Purkinje cell (primary cell): ENCODE measurements around the gene SFXN1. TPM values are rescaled to one million over a fixed set of nuclear protein-coding genes. Genes with fewer than 3 reads are reported as not detected.

Experiments
- polyA plus RNA-seq: library from polyadenylated mRNA; unstranded; fragments of >200 nt; fragmentation: Nextera tagmentation; gene quantifications from 2 replicates; pipeline ENCODE4 v1.2.1, GENCODE V29; 2014

SFXN1 gene, protein sequence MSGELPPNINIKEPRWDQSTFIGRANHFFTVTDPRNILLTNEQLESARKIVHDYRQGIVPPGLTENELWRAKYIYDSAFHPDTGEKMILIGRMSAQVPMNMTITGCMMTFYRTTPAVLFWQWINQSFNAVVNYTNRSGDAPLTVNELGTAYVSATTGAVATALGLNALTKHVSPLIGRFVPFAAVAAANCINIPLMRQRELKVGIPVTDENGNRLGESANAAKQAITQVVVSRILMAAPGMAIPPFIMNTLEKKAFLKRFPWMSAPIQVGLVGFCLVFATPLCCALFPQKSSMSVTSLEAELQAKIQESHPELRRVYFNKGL
- 32.0 and 40.0 TPM in 2 replicates for polyA plus RNA-seq

DNA sequence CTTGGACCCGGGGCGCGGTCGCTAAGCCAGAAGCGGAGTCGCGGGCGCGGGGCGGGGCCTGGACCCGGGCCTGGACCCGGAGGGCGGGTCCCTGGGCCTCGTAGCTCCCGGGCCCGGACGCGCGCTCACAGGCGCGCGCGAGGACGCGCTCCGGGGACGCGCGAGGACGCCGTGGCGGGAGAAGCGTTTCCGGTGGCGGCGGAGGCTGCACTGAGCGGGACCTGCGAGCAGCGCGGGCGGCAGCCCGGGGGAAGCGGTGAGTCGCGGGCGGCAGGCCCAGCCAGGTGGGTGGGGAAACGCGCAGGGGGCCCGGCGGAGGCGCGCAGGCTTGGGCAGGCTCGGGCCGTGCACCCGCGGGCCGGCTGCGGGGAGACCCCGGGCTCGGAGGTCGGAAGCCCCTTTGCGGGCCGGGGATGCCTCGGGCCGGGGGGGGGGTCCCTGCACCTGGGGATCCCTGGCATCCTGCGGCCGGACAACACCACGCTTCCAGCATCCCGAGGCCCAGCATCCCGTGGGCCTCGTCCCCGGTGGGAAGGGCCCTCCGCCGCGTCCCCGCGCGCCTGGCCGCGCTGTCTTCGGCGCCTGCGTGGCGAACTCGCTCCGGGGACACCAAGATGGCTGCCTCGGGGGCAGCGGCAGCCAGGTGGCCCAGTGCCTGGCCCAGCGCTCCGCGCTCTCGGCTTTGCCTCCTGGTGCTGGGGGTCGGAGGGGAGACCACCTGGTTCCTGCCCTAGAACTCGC is at the start of gene SFXN1:
Gene SFXN1 (plus strand): TSS at position 177 of the 741 bp plus-strand sequence. CDS start 13,544 bp downstream, outside the sequence.

DNA sequence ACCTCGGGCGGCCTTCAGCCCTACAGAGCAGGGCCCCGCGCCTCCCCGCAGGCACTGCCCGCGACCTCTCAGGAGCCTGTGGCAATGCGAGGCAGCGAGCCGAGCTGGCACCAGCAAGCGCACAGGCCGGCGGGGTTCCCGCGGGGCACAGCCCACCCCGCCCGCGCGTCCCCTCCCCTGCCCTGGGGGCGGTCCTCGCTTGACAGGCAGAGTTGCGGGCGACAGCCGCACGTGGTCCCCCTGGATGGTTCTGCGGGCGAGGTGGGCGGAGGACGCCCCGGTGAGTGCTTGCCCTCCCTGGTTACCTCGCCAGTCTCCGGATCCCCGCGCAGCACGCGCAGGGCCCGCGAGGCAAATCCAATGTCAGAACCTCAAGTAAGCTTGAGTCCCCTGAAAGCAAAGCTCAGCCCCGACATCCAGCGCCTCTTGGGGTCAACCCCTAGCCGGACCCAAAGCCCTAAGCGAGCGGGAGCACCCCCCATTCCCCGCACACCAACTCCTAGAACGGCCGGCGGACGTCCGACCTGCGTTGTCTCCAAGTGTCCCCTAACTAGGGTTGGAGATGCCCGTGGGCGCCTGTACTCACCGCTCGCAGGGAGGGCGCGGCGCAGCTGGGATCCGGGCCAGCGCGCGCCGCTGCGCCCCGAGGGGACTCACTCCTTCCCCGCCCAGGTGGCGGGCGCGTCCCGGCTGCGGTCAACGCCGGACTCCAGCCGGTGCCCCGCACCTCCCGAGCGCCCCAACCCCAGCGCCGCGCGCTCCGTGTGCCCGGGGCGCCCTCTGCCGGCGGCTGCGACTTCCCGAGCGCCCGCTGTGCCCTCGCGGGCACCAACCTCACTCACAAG is 34.1 kb upstream of the SFXN1 start, which contains the start of gene DRD1:
Gene DRD1 (minus strand): TSS at position 123 of the 845 bp plus-strand sequence. CDS start 1,083 bp downstream, outside the sequence.

Other genes starting within 250 kb of the SFXN1 start
- gene DRD1, start 34.4 kb upstream of the SFXN1 start, polyA plus RNA-seq: 10.2 and 14.1 TPM in 2 replicates
- gene HRH2, start 179.5 kb downstream of the SFXN1 start, polyA plus RNA-seq: 8.8 and 11.5 TPM in 2 replicates